LNCAP (cell line): ENCODE data around the gene WFIKKN1.

Experiments used
- TF ChIP-seq, protein P1 (sequence below): fragments of 450-650 bp; IDR thresholded peaks from 2 replicates; pipeline ENCODE4 v1.5.1; 2017; ENCODE audit warnings: mild to moderate bottlenecking

The WFIKKN1 gene

DNA sequence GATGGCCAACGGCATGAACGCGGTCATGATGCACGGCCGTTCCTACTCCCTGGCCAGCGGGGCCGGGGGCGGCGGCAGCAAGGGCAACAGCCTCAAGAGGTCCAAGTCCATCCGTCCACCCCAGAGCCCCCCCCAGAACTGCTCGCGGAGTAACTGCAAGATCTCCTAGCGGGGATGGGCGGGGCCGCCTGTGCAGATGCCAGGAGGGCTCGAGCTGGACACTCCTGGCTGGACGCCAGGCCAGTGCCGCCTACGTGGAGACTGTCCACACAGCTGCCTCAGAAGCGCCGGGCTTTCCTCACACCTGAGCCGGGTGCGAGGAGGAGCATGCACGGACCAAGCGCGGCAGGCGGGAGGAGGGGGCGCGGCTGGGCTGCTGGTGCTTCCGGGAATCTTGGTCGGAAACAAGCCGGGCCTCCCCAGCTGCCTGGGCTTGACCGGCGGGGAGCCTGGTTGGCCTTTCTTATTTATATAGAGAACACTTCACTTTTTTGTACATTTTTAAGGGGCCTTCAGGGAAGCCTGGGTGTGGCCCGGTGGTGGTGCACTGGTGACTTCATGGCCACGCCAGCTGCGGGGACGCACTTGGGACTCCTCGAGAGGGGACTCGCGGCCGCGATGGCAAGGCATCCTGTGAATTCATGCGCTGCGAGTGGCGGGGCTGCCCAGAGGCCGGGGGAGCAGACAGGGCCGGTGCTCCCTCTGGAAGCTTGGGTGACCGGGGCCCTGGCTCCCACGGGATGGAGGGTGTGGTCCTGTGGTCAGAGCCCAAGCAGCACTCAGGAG, 3.1 kb upstream of the WFIKKN1 start:
- TF ChIP-seq, protein P1, sequence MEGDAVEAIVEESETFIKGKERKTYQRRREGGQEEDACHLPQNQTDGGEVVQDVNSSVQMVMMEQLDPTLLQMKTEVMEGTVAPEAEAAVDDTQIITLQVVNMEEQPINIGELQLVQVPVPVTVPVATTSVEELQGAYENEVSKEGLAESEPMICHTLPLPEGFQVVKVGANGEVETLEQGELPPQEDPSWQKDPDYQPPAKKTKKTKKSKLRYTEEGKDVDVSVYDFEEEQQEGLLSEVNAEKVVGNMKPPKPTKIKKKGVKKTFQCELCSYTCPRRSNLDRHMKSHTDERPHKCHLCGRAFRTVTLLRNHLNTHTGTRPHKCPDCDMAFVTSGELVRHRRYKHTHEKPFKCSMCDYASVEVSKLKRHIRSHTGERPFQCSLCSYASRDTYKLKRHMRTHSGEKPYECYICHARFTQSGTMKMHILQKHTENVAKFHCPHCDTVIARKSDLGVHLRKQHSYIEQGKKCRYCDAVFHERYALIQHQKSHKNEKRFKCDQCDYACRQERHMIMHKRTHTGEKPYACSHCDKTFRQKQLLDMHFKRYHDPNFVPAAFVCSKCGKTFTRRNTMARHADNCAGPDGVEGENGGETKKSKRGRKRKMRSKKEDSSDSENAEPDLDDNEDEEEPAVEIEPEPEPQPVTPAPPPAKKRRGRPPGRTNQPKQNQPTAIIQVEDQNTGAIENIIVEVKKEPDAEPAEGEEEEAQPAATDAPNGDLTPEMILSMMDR = no peak

DNA sequence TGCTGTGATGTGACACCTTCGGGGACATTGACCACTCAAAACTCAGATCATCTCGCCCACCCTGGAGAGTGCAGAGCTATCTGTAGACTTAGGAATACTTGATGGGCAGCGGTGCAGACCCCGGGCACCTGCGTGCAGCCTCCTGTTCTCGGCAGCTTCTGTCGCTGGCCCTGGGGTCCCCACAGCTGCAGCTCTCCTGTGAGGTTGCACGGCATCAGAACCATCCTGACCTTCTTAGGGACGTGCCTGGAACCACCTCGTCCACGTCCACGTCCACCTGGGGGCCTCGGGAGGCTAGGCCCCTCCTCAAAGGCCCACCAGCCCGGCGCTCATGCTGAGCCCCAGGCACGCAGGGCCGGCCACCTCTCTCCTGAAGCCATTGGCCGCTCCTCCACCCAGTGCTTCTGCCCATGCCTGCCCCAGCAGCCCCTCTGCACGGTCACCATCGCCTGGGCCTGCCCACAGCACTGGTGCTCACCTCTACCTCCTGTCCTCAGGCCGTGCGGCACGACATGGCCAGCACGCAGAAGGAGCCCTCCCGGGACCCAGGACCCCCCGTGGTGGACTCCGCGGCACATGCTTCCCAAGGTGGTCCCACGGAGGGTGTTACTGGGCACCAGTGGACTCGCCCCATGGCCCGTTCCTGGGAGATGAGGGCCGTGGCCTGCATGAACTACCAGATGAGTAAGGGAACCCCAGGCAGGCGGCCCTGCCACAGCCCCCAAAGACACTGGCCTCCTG, 2.3 kb upstream of the WFIKKN1 start:
- TF ChIP-seq, protein P1 = no peak

DNA sequence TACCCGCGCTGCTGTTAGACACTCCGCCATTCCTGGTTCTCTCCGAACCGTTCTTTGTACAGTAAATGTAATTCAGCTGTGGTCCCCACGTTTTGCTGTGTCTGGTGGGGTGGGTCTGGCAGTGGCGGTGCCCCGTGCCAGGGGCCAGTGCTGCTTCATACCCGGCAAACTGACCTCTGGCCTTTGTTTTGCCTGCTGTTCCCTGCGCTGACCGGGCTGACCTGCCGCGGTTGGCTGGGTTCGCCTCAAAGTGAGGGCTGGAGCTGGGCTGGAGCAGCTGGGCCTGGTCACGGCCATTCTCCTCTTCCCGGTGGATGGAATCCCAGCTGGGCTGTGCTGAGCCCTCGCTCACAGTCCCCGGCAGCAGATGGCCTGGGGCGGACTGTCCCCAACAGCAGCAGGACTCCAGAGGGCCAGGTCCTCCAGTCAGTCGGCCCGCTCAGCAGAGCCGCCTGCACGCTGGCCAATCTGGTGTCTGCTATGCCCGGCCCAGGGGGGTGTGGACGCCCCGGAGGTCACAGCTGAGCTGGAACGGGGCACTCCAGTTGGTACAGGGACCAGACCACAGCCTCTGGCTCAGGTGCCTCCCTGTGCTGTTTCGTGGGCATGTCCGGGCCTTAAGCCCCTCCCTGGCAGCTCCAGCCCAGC, 1.5 kb upstream of the WFIKKN1 start:
- TF ChIP-seq, protein P1 = no peak

DNA sequence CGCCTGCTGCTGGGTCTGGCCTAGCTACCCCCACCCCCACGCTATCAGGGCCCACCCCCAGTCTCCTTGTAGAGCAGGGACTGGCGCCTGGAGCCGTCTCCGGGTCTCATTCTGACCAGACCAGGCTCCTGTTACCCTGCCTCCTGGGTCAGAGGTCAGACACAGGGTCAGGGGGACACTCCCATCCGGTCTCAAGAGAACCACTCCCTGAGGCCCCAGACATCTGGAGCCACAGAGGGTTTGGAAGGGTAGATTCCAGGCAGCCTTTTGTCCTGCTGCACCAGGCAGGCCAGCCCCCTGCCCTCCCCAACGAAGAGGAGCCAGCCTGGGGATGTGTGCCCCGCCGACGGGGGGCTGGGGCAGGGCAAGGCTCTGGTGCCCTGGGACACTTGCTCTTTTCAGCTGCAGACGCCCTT, 944 bp upstream of the WFIKKN1 start:
- TF ChIP-seq, protein P1 = no peak

DNA sequence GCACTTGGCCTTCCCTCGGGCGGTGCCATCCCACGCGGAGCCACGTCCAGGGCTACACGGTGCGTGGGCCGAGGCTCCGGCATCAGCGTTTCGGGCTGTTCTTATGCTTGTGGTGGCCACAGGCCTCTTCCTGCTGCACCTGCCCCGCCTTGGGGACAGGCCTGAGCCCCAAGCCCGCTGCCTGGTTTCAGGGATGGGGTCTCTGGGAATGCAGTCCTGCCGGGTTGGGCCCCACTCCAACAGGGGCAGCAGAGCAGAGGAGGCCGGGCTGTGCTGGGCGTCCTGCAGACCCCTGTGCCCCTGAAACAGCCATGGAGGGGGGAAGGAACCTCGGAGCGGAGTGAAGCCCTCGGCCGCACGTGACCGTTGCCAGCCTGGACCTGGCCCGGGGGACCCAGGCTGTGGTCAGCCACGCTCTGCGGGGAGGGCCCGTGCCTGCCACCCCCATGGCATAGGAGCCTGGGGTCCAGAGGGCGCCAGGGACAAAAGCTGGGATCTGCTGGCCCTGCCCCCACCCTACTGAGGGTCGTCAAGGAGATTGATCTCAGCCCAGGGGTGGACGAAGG, 453 bp upstream of the WFIKKN1 start:
- TF ChIP-seq, protein P1 = no peak

DNA sequence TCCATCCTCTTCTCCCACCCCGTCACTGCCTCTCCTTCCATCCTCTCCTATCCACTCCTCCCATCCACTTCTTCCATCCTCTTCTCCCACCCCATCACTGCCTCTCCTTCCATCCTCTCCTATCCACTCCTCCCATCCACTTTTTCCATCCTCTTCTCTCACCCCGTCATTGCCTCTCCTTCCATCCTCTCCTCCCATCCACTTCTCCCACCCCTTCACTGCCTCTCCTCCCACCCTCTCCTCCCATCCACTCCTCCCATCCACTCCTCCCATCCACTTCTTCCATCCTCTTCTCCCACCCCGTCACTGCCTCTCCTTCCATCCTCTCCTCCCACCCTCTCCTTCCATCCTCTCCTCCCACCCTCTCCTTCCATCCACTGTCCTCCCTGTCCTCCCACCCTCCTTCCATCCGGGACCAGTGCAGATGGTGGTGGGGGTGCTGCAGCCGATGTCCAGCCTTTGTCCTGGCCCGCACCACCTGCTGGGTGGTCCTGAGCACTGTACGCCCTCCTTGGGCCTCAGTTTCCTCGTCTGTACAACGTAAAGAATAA, 1.1 kb downstream of the WFIKKN1 start:
- TF ChIP-seq, protein P1 = no peak
